ENCODE data around the gene SERTAD1. TPM values are rescaled to one million over a fixed set of nuclear protein-coding genes. Genes with fewer than 3 reads are reported as not detected.

Gene SERTAD1
- total RNA-seq, 1 donor from 2014 or later = 2.4 TPM

DNA sequence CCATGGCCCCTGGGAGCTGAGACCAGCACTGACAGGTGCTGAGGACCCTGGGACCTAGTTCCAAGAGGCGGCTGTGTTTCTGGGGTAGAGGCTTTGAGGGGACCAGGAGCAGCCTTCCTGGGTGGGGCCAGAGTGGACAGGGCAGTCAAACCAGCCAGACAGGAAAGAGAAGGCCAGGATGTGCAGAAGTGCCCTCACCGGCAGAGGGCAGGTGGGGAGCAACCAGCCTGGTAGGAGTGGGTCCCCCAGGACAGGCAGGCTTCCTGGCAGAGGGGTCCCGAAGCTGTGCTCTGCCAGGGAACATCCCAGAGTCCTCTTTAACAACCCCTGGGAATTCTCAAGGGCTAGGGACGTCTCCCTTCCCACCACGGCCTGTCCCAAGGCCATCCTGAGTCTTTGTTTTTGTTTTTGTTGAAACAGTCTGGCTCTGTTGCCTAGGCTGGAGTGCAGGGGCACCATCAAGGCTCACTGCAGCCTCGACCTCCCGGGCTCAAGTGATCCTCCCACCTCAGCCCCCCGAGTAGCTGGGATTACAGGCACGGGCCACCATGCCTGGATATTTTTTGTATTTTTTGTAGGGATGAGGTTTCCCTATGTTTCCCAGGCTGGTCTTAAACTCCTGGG lies 32.8 kb downstream of the SERTAD1 start:
- Histone ChIP-seq H3K27ac (no peak overlapping the region), H3K79me2 (ENCODE audit: low read depth) (no peaks in the 10 kb centered on the region), H2AFZ (replicated peaks) (no peak overlapping the region), H3K4me2 (no peak overlapping the region), H3K4me1 (no peaks in the 10 kb centered on the region), H3K9ac (no peak overlapping the region), H3K4me3 (no peak overlapping the region), H3K27me3 (peaks cover 4% of the 10 kb centered on the region), H4K20me1 (ENCODE audit: low read depth) (no peaks in the 10 kb centered on the region), H3K9me3 (ENCODE audit: low read depth) (no peaks in the 10 kb centered on the region), H3K36me3 (no peaks in the 10 kb centered on the region), H3F3A (ENCODE audit: low read depth) (no peaks in the 10 kb centered on the region)
- TF ChIP-seq, protein P1, sequence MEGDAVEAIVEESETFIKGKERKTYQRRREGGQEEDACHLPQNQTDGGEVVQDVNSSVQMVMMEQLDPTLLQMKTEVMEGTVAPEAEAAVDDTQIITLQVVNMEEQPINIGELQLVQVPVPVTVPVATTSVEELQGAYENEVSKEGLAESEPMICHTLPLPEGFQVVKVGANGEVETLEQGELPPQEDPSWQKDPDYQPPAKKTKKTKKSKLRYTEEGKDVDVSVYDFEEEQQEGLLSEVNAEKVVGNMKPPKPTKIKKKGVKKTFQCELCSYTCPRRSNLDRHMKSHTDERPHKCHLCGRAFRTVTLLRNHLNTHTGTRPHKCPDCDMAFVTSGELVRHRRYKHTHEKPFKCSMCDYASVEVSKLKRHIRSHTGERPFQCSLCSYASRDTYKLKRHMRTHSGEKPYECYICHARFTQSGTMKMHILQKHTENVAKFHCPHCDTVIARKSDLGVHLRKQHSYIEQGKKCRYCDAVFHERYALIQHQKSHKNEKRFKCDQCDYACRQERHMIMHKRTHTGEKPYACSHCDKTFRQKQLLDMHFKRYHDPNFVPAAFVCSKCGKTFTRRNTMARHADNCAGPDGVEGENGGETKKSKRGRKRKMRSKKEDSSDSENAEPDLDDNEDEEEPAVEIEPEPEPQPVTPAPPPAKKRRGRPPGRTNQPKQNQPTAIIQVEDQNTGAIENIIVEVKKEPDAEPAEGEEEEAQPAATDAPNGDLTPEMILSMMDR (IDR thresholded peaks at IDR 0.05) = no peak
- no peak for TF ChIP-seq EZH2phosphoT487 (IDR thresholded peaks at IDR 0.05)
- TF ChIP-seq EZH2 (IDR thresholded peaks at IDR 0.05) = no peak
- no peak overlapping the region for H3K4me3 Mint-ChIP-seq
- peaks cover 5% of the 10 kb centered on the region for H3K4me1 Mint-ChIP-seq
- no peak for DNase-seq (ENCODE audit: low spot score)
- H3K27me3 Mint-ChIP-seq (ENCODE audit: insufficient read depth, low read depth) = peaks cover 10% of the 10 kb centered on the region
- no peaks in the 10 kb centered on the region for H3K36me3 Mint-ChIP-seq
- H3K27ac Mint-ChIP-seq = no peak overlapping the region
- no peaks in the 10 kb centered on the region for H3K9me3 Mint-ChIP-seq

DNA sequence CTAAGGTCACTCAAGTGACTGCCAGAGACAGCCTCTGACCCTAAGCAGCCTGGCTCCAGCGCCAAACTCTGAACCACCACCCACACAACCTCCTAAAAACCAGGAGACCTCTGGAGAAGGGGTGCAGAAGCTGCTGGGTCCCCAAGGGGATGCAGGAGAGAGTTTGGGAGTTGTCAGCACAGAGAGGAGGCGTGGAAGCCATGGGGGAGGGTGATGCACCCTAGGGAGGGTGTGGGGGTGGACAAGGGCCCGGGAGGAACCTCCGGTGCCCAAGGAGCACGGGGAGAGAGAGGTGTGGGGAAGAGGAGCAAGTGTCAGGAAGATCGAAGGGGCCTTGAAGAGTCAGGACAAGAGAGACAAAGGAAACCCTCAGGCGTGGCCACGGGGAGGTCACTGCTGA lies 33.7 kb downstream of the SERTAD1 start:
- Histone ChIP-seq H3K36me3 (no peaks in the 10 kb centered on the region), H3K4me2 (no peak overlapping the region), H2AFZ (replicated peaks) (no peak overlapping the region), H3K27ac (no peak overlapping the region), H4K20me1 (ENCODE audit: low read depth) (no peaks in the 10 kb centered on the region), H3K27me3 (no peaks in the 10 kb centered on the region), H3K9me3 (ENCODE audit: low read depth) (no peaks in the 10 kb centered on the region), H3K4me3 (no peak overlapping the region), H3K79me2 (ENCODE audit: low read depth) (no peaks in the 10 kb centered on the region), H3F3A (ENCODE audit: low read depth) (no peaks in the 10 kb centered on the region), H3K4me1 (no peaks in the 10 kb centered on the region), H3K9ac (no peak overlapping the region)
- Mint-ChIP-seq H3K36me3 (no peaks in the 10 kb centered on the region), H3K27ac (peak overlapping the region; percentile 64), H3K4me1 (peaks cover 5% of the 10 kb centered on the region), H3K4me3 (no peak overlapping the region), H3K9me3 (no peaks in the 10 kb centered on the region), H3K27me3 (ENCODE audit: insufficient read depth, low read depth) (peaks cover 10% of the 10 kb centered on the region)
- no peak for DNase-seq (ENCODE audit: low spot score)
- TF ChIP-seq EZH2phosphoT487 (IDR thresholded peaks at IDR 0.05) (no peak), EZH2 (IDR thresholded peaks at IDR 0.05) (no peak)
- TF ChIP-seq, protein P1 (IDR thresholded peaks at IDR 0.05) = no peak

DNA sequence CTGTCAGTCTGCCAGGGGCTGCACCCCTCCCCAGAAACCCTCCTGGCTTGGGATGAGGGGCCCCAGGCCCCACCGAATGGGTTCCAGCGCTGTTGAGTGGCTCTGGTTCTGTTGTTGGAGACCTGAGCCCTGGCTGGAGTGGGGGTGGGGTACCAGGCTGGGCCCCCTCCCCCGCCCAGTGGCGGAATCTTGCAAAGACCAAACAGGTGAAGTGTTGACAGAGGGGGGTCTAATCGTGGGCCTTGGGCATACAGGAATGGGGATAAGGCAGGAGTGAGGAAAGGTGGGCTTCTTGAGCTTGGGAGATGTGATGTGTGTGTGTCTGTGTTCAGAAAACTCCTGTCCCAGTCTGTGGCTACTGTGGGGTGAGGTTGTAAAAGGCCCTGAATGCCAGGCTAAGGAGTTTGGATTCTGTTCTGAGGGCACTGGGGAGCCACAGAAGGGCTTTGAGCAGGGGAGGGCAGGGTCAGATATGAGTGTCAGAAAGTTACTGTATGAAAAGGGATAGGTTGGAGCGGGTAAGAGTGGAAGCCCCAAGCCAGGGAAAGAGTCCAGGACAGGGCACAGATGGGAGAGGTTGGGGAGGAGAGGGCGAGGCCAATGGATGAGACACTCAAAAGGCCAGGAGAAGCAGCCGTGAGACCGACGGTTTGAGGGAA lies 35.6 kb downstream of the SERTAD1 start, which contains the start of gene HIPK4:
HIPK4 (minus strand) TSS at position 98 of the 659 bp plus-strand sequence. CDS start 279 bp downstream, outside the sequence.
- Histone ChIP-seq H2AFZ (replicated peaks) (no peak within 1 kb of the TSS), H4K20me1 (ENCODE audit: low read depth) (no peaks in the 10 kb centered on the region), H3K27me3 (no peaks in the 10 kb centered on the region), H3K4me1 (no peaks in the 10 kb centered on the region), H3K36me3 (no peaks in the 10 kb centered on the region), H3K4me2 (no peak within 1 kb of the TSS), H3K4me3 (no peak within 1 kb of the TSS), H3K9ac (no peak within 1 kb of the TSS), H3F3A (ENCODE audit: low read depth) (no peaks in the 10 kb centered on the region), H3K27ac (no peak within 1 kb of the TSS), H3K9me3 (ENCODE audit: low read depth) (no peaks in the 10 kb centered on the region), H3K79me2 (ENCODE audit: low read depth) (no peaks in the 10 kb centered on the region)
- H3K27me3 Mint-ChIP-seq (ENCODE audit: insufficient read depth, low read depth) = peaks cover 11% of the 10 kb centered on the region
- H3K27ac Mint-ChIP-seq = peak within 1 kb of the TSS; percentile 13
- TF ChIP-seq, protein P1 (IDR thresholded peaks at IDR 0.05) = no peak
- TF ChIP-seq EZH2 (IDR thresholded peaks at IDR 0.05) (no peak), EZH2phosphoT487 (IDR thresholded peaks at IDR 0.05) (no peak)
- DNase-seq (ENCODE audit: low spot score) = no peak
- no peaks in the 10 kb centered on the region for H3K9me3 Mint-ChIP-seq
- no peaks in the 10 kb centered on the region for H3K36me3 Mint-ChIP-seq
- H3K4me3 Mint-ChIP-seq = no peak within 1 kb of the TSS
- H3K4me1 Mint-ChIP-seq = peaks cover 5% of the 10 kb centered on the region

Data from neural progenitor cell (in vitro differentiated cells).